Skin of body (tissue), 2 donors: ENCODE results near the gene ENO3. TPM values are rescaled to one million over a fixed set of nuclear protein-coding genes. Genes with fewer than 3 reads are reported as not detected.

Experiments
- DNase-seq: peaks from one replicate; lab custom pipeline; 2025; lab: John Stamatoyannopoulos, UW
- total RNA-seq: library from RNA; depleted of rRNA; stranded (reverse); fragments of >200 nt; gene quantifications from one replicate; pipeline ENCODE4 v1.2.3, GENCODE V29; 2014

Gene ENO3
- total RNA-seq, 1 donor from 2014 or later, result 378 TPM

GRCh38 chr17:4936436-4936835, 14.5 kb upstream of the ENO3 start:
- DNase-seq, result no peak

- no peak for DNase-seq
Measured at GRCh38 chr17:4937553-4937952, 13.4 kb upstream of the ENO3 start.

- no peak for DNase-seq
Measured at GRCh38 chr17:4938069-4938491, 12.8 kb upstream of the ENO3 start.

GRCh38 chr17:4938688-4939545, 12.0 kb upstream of the ENO3 start:
- no peak for DNase-seq

- DNase-seq, result no peak
Measured at GRCh38 chr17:4939546-4939795, 11.4 kb upstream of the ENO3 start.

- DNase-seq, result peak; percentile 99
Measured at GRCh38 chr17:4939796-4940554, 10.9 kb upstream of the ENO3 start, which contains the start of the genes RNF167 and SLC25A11. Gene RNF167, plus strand, starts transcription at chr17:4940268. Its CDS starts 642 bp downstream, at chr17:4940910. Gene SLC25A11, minus strand, starts transcription at chr17:4940046. Its CDS starts 136 bp downstream, at chr17:4939910.

GRCh38 chr17:4940555-4941318, 10.2 kb upstream of the ENO3 start:
- DNase-seq, result no peak

- DNase-seq, result no peak
Measured at GRCh38 chr17:4941319-4941610, 9.7 kb upstream of the ENO3 start.

- no peak for DNase-seq
Measured at GRCh38 chr17:4942760-4943508, 8.0 kb upstream of the ENO3 start.

GRCh38 chr17:4944163-4944553, 6.8 kb upstream of the ENO3 start:
- DNase-seq, result no peak

GRCh38 chr17:4944554-4945175, 6.3 kb upstream of the ENO3 start:
- DNase-seq, result no peak

GRCh38 chr17:4945176-4945943, 5.6 kb upstream of the ENO3 start:
- no peak for DNase-seq

GRCh38 chr17:4945944-4946280, 5.0 kb upstream of the ENO3 start:
- no peak for DNase-seq

GRCh38 chr17:4946312-4946976, 4.5 kb upstream of the ENO3 start:
- DNase-seq, result no peak

- no peak for DNase-seq
Measured at GRCh38 chr17:4947010-4947410, 3.9 kb upstream of the ENO3 start.

- peak; percentile 40 for DNase-seq
Measured at GRCh38 chr17:4947411-4948165, 3.3 kb upstream of the ENO3 start.

GRCh38 chr17:4948166-4948930, 2.6 kb upstream of the ENO3 start, which contains the start of gene PFN1:
Gene PFN1, minus strand, starts transcription at chr17:4948530. Its CDS starts 136 bp downstream, at chr17:4948394.
- DNase-seq, result peak; percentile 95

GRCh38 chr17:4948931-4949320, 2.0 kb upstream of the ENO3 start:
- peak; percentile 92 for DNase-seq
